H1 (cell line): ENCODE results near the gene ZBTB43. TPM values are rescaled to one million over a fixed set of nuclear protein-coding genes. Genes with fewer than 3 reads are reported as not detected.

ENCODE experiments used
- CTCF ChIA-PET: fragments of 300-600 bp; sonication (Branson Sonifier 250); formaldehyde crosslinking; loops from one replicate; lab custom pipeline; 2021; ENCODE audit not compliant: partially characterized antibody; lab: Charles Lee
- POLR2A ChIA-PET: fragments of 300-600 bp; sonication (Branson Sonifier 250); formaldehyde crosslinking; loops from one replicate; lab custom pipeline; 2021; ENCODE audit warnings: inconsistent platforms; ENCODE audit not compliant: partially characterized antibody; lab: Charles Lee
- DNase-seq, 2 experiments: peaks; one replicate each; pipeline versions ENCODE4 v3.0.0 to v3.0.0-alpha.2; 2010 to 2022; ENCODE audit warnings: low spot score in 2 of 2, low read depth in 1 of 2, mixed read lengths in 1 of 2
- FAIRE-seq: peaks from 2 replicates; lab custom pipeline; 2011; peaks lifted over from hg19 to GRCh38; lab: Jason Lieb, UNC
- H2AFZ ChIP-seq: 2 replicates; pipeline ENCODE4 v1.8.1; 2012; ENCODE audit warnings: low read length, inconsistent platforms
- H2AK5ac ChIP-seq: 2 replicates; pipeline ENCODE4 v1.6.1; 2013; ENCODE audit warnings: low read depth, low read length
- H2BK120ac ChIP-seq: replicated peaks from 2 replicates; pipeline ENCODE3; 2013; ENCODE audit warnings: low read depth, low read length, inconsistent platforms
- H2BK12ac ChIP-seq: 2 replicates; pipeline ENCODE4 v1.6.1; 2013; ENCODE audit warnings: low read depth, low read length
- H2BK15ac ChIP-seq: 2 replicates; pipeline ENCODE4 v1.6.1; 2013; ENCODE audit warnings: low read length
- H2BK20ac ChIP-seq: 2 replicates; pipeline ENCODE4 v1.6.1; 2013; ENCODE audit warnings: low read length
- H2BK5ac ChIP-seq: 2 replicates; pipeline ENCODE4 v1.6.1; 2013; ENCODE audit warnings: low read depth, low read length
- H3K14ac ChIP-seq: 2 replicates; pipeline ENCODE4 v1.6.1; 2013; ENCODE audit warnings: inconsistent platforms; ENCODE audit not compliant: insufficient read length
- H3K18ac ChIP-seq: 2 replicates; pipeline ENCODE4 v1.6.1; 2013; ENCODE audit warnings: low read length; ENCODE audit errors: extremely low read depth
- H3K23ac ChIP-seq: 2 replicates; pipeline ENCODE4 v1.6.1; 2013; ENCODE audit warnings: inconsistent platforms; ENCODE audit not compliant: insufficient read length
- H3K23me2 ChIP-seq: 2 replicates; pipeline ENCODE4 v1.6.1; 2013; ENCODE audit warnings: low read depth, low read length
- H3K27ac ChIP-seq: 2 replicates; pipeline ENCODE4 v1.6.1; 2011; ENCODE audit warnings: low read depth, low read length, inconsistent platforms
- H3K27me3 ChIP-seq, 4 experiments: replicated peaks in 1 of 4; 1 replicate in 1 of 4; 2 replicates in 3 of 4; pipeline versions ENCODE4 v1.6.1 to v1.8.1; 2011 to 2013; ENCODE audit warnings: low read length in 3 of 4, mild to moderate bottlenecking in 3 of 4, inconsistent platforms in 2 of 4, mixed read lengths in 2 of 4, moderate library complexity in 1 of 4; ENCODE audit not compliant: control insufficient read depth in 3 of 4, insufficient read depth in 3 of 4; ENCODE audit errors: extremely low read depth in 1 of 4
- H3K36me3 ChIP-seq, 4 experiments: 2 replicates each; pipeline versions ENCODE4 v1.6.1 to v1.8.1; 2011 to 2013; ENCODE audit warnings: mild to moderate bottlenecking in 4 of 4, low read length in 3 of 4, moderate library complexity in 2 of 4, control low read depth in 1 of 4, inconsistent platforms in 1 of 4; ENCODE audit not compliant: insufficient read depth in 4 of 4, control insufficient read depth in 2 of 4
- H3K4ac ChIP-seq: replicated peaks from 2 replicates; pipeline ENCODE3; 2013; ENCODE audit warnings: low read length, low read depth, mixed read lengths, inconsistent platforms; ENCODE audit not compliant: insufficient read length
- H3K4me1 ChIP-seq, 4 experiments: replicated peaks in 1 of 4; 1 replicate in 1 of 4; 2 replicates in 3 of 4; pipeline versions ENCODE4 v1.6.1 to v1.8.1; 2011 to 2013; ENCODE audit warnings: low read length in 3 of 4, inconsistent platforms in 2 of 4, mixed read lengths in 1 of 4; ENCODE audit not compliant: insufficient read depth in 4 of 4, control insufficient read depth in 3 of 4
- H3K4me2 ChIP-seq, 2 experiments: 2 replicates each; pipeline versions ENCODE4 v1.6.1 to v1.8.1; 2011 to 2013; ENCODE audit warnings: low read depth in 2 of 2, low read length in 2 of 2, control low read depth in 1 of 2, inconsistent platforms in 1 of 2, mild to moderate bottlenecking in 1 of 2; ENCODE audit not compliant: insufficient read depth in 1 of 2
- H3K4me3 ChIP-seq, 4 experiments: fragments of 200-600, 300-600 bp in 1 of 4; sonication (generic), shearing (Covaris generic), sonication (Bioruptor Twin) in 1 of 4; 2 replicates each; pipeline versions ENCODE4 v1.5.1 to v1.8.1; 2011 to 2016; ENCODE audit warnings: low read length in 4 of 4, low read depth in 3 of 4, control low read depth in 2 of 4, inconsistent platforms in 2 of 4, mild to moderate bottlenecking in 2 of 4, mixed read lengths in 1 of 4, moderate library complexity in 1 of 4; ENCODE audit not compliant: insufficient read depth in 2 of 4; ENCODE audit errors: extremely low read depth in 1 of 4
- H3K56ac ChIP-seq: replicated peaks from 2 replicates; pipeline ENCODE3; 2013; ENCODE audit warnings: low read depth, mild to moderate bottlenecking, mixed read lengths, low read length, inconsistent platforms; ENCODE audit not compliant: insufficient read length
- H3K79me1 ChIP-seq: 2 replicates; pipeline ENCODE4 v1.6.1; 2013; ENCODE audit warnings: low read depth, low read length, control low read depth
- H3K79me2 ChIP-seq, 2 experiments: 2 replicates each; pipeline versions ENCODE4 v1.6.1 to v1.8.1; 2012 to 2013; ENCODE audit warnings: low read length in 2 of 2, mild to moderate bottlenecking in 2 of 2, inconsistent platforms in 1 of 2; ENCODE audit not compliant: insufficient read depth in 2 of 2, control insufficient read depth in 1 of 2
- H3K9ac ChIP-seq, 4 experiments: replicated peaks in 1 of 4; 1 replicate in 1 of 4; 2 replicates in 3 of 4; pipeline versions ENCODE4 v1.6.1 to v1.8.1; 2011 to 2013; ENCODE audit warnings: low read depth in 3 of 4, low read length in 3 of 4, control low read depth in 2 of 4, mild to moderate bottlenecking in 2 of 4, moderate library complexity in 2 of 4, inconsistent platforms in 1 of 4; ENCODE audit errors: extremely low read depth in 1 of 4
- H3K9me3 ChIP-seq, 2 experiments: 2 replicates each; pipeline versions ENCODE4 v1.6.1 to v1.8.1; 2012 to 2013; ENCODE audit warnings: mild to moderate bottlenecking in 2 of 2, moderate library complexity in 2 of 2, control low read depth in 1 of 2, inconsistent platforms in 1 of 2, low read depth in 1 of 2, low read length in 1 of 2, mixed read lengths in 1 of 2; ENCODE audit not compliant: insufficient read depth in 2 of 2
- H4K20me1 ChIP-seq, 2 experiments: replicated peaks in 1 of 2; 2 replicates each; pipeline versions ENCODE3 to v1.8.1; 2011 to 2013; ENCODE audit warnings: inconsistent platforms in 2 of 2, low read length in 2 of 2, mild to moderate bottlenecking in 1 of 2; ENCODE audit not compliant: insufficient read depth in 2 of 2, control insufficient read depth in 1 of 2
- H4K5ac ChIP-seq: 2 replicates; pipeline ENCODE4 v1.6.1; 2013; ENCODE audit warnings: low read length, low read depth, mixed read lengths, inconsistent platforms; ENCODE audit not compliant: insufficient read length
- H4K8ac ChIP-seq: 2 replicates; pipeline ENCODE4 v1.8.0; 2013; ENCODE audit warnings: mild to moderate bottlenecking, moderate library complexity, low read length, inconsistent platforms; ENCODE audit not compliant: insufficient read depth; ENCODE audit errors: extremely low read depth
- H4K91ac ChIP-seq: replicated peaks from 2 replicates; pipeline ENCODE3; 2013; ENCODE audit warnings: low read length, mixed read lengths, inconsistent platforms; ENCODE audit not compliant: insufficient read length
- EGR1 ChIP-seq: IDR thresholded peaks from 2 replicates; pipeline ENCODE4 v1.6.1; 2011; ENCODE audit warnings: low read depth, low read length, borderline replicate concordance
- GABPA ChIP-seq: IDR thresholded peaks from 2 replicates; pipeline ENCODE4 v1.6.1; 2011; ENCODE audit warnings: mild to moderate bottlenecking, low read length, moderate library complexity, borderline replicate concordance; ENCODE audit not compliant: insufficient read depth
- GTF2F1 ChIP-seq: IDR thresholded peaks from 2 replicates; pipeline ENCODE4 v1.6.1; 2012; ENCODE audit warnings: low read depth, low read length, improper control_type of control experiment, borderline replicate concordance
- POU5F1 ChIP-seq: IDR thresholded peaks from 2 replicates; pipeline ENCODE4 v1.6.1; 2011; ENCODE audit warnings: low read depth, mild to moderate bottlenecking, low read length, moderate library complexity
- RBBP5 ChIP-seq: IDR thresholded peaks from 2 replicates; pipeline ENCODE4 v1.7.1; 2012; ENCODE audit warnings: low read depth, mild to moderate bottlenecking, inconsistent platforms, low read length, moderate library complexity, borderline replicate concordance
- RNF2 ChIP-seq: fragments of 200-900, 300-1000 bp; sonication (generic); IDR thresholded peaks from 2 replicates; pipeline ENCODE4 v1.7.1; 2016; ENCODE audit warnings: borderline replicate concordance, low read depth, mild to moderate bottlenecking, antibody characterized with exemption, low read length; ENCODE audit not compliant: poor library complexity, severe bottlenecking; ENCODE audit errors: missing control alignments
- SP2 ChIP-seq: IDR thresholded peaks from 2 replicates; pipeline ENCODE4 v1.6.1; 2012; ENCODE audit warnings: mild to moderate bottlenecking, low read length, inconsistent platforms
- ZNF274 ChIP-seq: IDR thresholded peaks from 2 replicates; pipeline ENCODE4 v1.7.0; 2012; ENCODE audit warnings: low read length, borderline replicate concordance; ENCODE audit errors: extremely low read depth
- WGBS, 2 experiments: shearing (Covaris generic) in 1 of 2; methylation state at CpG; one replicate each; pipeline versions ENCODE4 v1.1.6 to v1.1.7; 2013 to 2015; ENCODE audit warnings: low lambda C conversion rate in 2 of 2, mixed read lengths in 2 of 2, inconsistent platforms in 1 of 2, low coverage in 1 of 2, missing lambda C conversion rate in 1 of 2; ENCODE audit not compliant: insufficient replicate concordance in 2 of 2, insufficient coverage in 1 of 2, insufficient read length in 1 of 2; ENCODE audit errors: extremely low coverage in 1 of 2, missing lambda C conversion rate in 1 of 2; 5-methylcytosine and 5-hydroxymethylcytosine counted together
- polyA plus RNA-seq, 7 experiments: library from polyadenylated mRNA; depleted of rRNA in 3 of 7; stranded (reverse) in 5 of 7; unstranded in 2 of 7; fragments of >200 nt in 5 of 7; fragments of 200-250 nt in 2 of 7; gene quantifications; 1 replicate in 5 of 7; 2 replicates in 1 of 7; 4 replicates in 1 of 7; pipeline versions ENCODE4 v1.2.1 to v1.2.3, GENCODE V29; 2011 to 2013; ENCODE audit warnings: missing spikeins in 2 of 7, mixed read lengths in 2 of 7
- total RNA-seq: library from RNA; stranded (reverse); fragmentation: NEBNext Ultra II Directional; extraction: Animal tissue kit (Norgen Biotek cat#: 25700); gene quantifications from 2 replicates; pipeline ENCODE4 v1.2.1, GENCODE V29; 2021
- TF ChIP-seq, protein P1 (sequence below): IDR thresholded peaks from 2 replicates; pipeline ENCODE4 v1.6.1; 2012; ENCODE audit warnings: low read length, inconsistent platforms
- TF ChIP-seq, protein P2 (sequence below): IDR thresholded peaks from 2 replicates; pipeline ENCODE4 v1.6.1; 2012; ENCODE audit warnings: inconsistent platforms
- TF ChIP-seq, protein P3 (sequence below): IDR thresholded peaks from 2 replicates; pipeline ENCODE4 v1.6.1; 2012; ENCODE audit warnings: inconsistent platforms

ZBTB43 gene
- total and polyA plus RNA-seq, 2 of the 8 experiments (the other 6 are each of a cell fraction or from before 2014, with no cell fraction given): 4.1 to 16.7 TPM

DNA sequence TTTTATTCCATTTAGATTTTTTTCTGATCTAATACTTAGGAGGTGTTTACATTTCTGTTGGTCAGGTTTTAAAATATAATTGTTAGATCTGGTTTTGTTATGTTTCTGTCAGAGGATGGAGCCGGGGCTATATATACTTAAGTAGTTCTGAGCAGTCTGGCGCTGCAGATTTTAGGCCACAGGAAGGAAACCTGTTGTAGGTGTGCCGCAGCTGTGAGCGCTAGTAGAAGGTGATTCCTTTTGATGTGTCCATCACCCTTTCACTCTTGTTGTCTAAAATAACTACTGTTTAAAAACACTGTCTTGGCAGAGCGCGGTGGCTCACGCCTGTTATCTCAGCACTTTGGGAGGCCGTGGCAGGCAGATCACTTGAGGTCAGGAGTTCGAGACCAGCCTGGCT is 72.6 kb downstream of the ZBTB43 start:
- peaks cover 4 to 24% (median 15%) of the 10 kb centered on the region in 4 experiments; a peak in 5 of 8 replicates for H3K36me3 ChIP-seq
- TF ChIP-seq GABPA: no peak
- TF ChIP-seq ZNF274: no peak
- TF ChIP-seq, protein P1, sequence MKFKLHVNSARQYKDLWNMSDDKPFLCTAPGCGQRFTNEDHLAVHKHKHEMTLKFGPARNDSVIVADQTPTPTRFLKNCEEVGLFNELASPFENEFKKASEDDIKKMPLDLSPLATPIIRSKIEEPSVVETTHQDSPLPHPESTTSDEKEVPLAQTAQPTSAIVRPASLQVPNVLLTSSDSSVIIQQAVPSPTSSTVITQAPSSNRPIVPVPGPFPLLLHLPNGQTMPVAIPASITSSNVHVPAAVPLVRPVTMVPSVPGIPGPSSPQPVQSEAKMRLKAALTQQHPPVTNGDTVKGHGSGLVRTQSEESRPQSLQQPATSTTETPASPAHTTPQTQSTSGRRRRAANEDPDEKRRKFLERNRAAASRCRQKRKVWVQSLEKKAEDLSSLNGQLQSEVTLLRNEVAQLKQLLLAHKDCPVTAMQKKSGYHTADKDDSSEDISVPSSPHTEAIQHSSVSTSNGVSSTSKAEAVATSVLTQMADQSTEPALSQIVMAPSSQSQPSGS: no peak
- TF ChIP-seq, protein P2, sequence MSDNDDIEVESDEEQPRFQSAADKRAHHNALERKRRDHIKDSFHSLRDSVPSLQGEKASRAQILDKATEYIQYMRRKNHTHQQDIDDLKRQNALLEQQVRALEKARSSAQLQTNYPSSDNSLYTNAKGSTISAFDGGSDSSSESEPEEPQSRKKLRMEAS: no peak
- no peak for TF ChIP-seq EGR1
- no peak for TF ChIP-seq POU5F1
- no peak for TF ChIP-seq SP2
- no peak for TF ChIP-seq GTF2F1
- TF ChIP-seq, protein P3, sequence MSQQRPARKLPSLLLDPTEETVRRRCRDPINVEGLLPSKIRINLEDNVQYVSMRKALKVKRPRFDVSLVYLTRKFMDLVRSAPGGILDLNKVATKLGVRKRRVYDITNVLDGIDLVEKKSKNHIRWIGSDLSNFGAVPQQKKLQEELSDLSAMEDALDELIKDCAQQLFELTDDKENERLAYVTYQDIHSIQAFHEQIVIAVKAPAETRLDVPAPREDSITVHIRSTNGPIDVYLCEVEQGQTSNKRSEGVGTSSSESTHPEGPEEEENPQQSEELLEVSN: no peak
- no peak for TF ChIP-seq RNF2
- no peak for TF ChIP-seq RBBP5
- no peak overlapping the region for H3K4me2 ChIP-seq
- H3K23me2 ChIP-seq: no peaks in the 10 kb centered on the region
- H3K9me3 ChIP-seq: no peaks in the 10 kb centered on the region
- H3K79me1 ChIP-seq: peaks cover 4% of the 10 kb centered on the region
- H4K91ac ChIP-seq: no peak overlapping the region
- H2BK20ac ChIP-seq: no peak overlapping the region
- no peak overlapping the region for H4K8ac ChIP-seq
- no peak overlapping the region for H3K9ac ChIP-seq
- no peak overlapping the region for H2BK120ac ChIP-seq
- no peak overlapping the region for H2BK15ac ChIP-seq
- DNase-seq (no peak), FAIRE-seq (no peak)
- WGBS, 2 experiments: 94% methylated on average over 9 of the region's 9 CpGs; no CpG with 5 or more reads in 1 of the 2 experiments
- H3K4ac ChIP-seq: no peak overlapping the region
- H2BK5ac ChIP-seq: no peak overlapping the region
- H3K4me3 ChIP-seq: no peak overlapping the region
- H2BK12ac ChIP-seq: no peak overlapping the region
- no peak overlapping the region for H3K23ac ChIP-seq
- no peak overlapping the region for H4K5ac ChIP-seq
- H3K27ac ChIP-seq: no peak overlapping the region
- ChIA-PET CTCF (interaction anchor here (1.5 kb wide), 1 partner anchor 15 kb away, joined by 3 read pairs; no protein-coding TSS in a partner anchor), POLR2A (interaction anchor here (1.1 to 1.3 kb wide), 2 partner anchors 9 kb away, joined by 3 to 4 read pairs; no protein-coding TSS in a partner anchor)
- no peaks in the 10 kb centered on the region for H3K4me1 ChIP-seq
- no peak overlapping the region for H3K18ac ChIP-seq
- H2AK5ac ChIP-seq: no peak overlapping the region
- H4K20me1 ChIP-seq: peaks cover 2 to 12% of the 10 kb centered on the region in 2 experiments
- no peak overlapping the region for H2AFZ ChIP-seq
- peaks cover 0 to 35% of the 10 kb centered on the region in 2 experiments; a peak in 2 of 4 replicates for H3K79me2 ChIP-seq
- H3K27me3 ChIP-seq: no peaks in the 10 kb centered on the region
- H3K56ac ChIP-seq: no peak overlapping the region
- H3K14ac ChIP-seq: no peak overlapping the region
